AG04450 (cell line): ENCODE results near the gene SORCS2. TPM values are rescaled to one million over a fixed set of nuclear protein-coding genes. Genes with fewer than 3 reads are reported as not detected.

ENCODE experiments used
- CTCF ChIA-PET: fragments of 300-600, 350-600 bp; formaldehyde crosslinking; extraction: SDS; loops from one replicate; lab custom pipeline; 2022; ENCODE audit warnings: antibody characterized with exemption, inconsistent platforms; lab: Charles Lee
- POLR2A ChIA-PET: fragments of 350-600 bp; formaldehyde crosslinking; extraction: SDS; loops from one replicate; lab custom pipeline; 2021; ENCODE audit warnings: antibody characterized with exemption, inconsistent platforms; lab: Yijun Ruan, JAX
- DNase-seq: peaks from one replicate; pipeline ENCODE4 v3.0.0-alpha.2; 2011; ENCODE audit warnings: low read depth, low spot score
- H3K27ac ChIP-seq: one replicate; pipeline ENCODE4 v1.5.1; 2012; ENCODE audit warnings: low read depth, low read length, control low read depth
- H3K27me3 ChIP-seq: one replicate; pipeline ENCODE4 v1.6.0; 2012; ENCODE audit warnings: low read length; ENCODE audit not compliant: control insufficient read depth, insufficient read depth
- H3K4me3 ChIP-seq: 2 replicates; pipeline ENCODE4 v1.5.1; 2011; ENCODE audit warnings: mild to moderate bottlenecking, low read depth, low read length, control low read depth
- H3K9me3 ChIP-seq: 2 replicates; pipeline ENCODE4 v1.5.1; 2012; ENCODE audit warnings: low read length; ENCODE audit not compliant: control insufficient read depth, insufficient read depth
- CTCF ChIP-seq: IDR thresholded peaks from 2 replicates; pipeline ENCODE4 v1.5.1; 2011; ENCODE audit warnings: low read depth, low read length, control low read depth, inconsistent platforms
- polyA plus RNA-seq: library from polyadenylated mRNA; depleted of rRNA; stranded (reverse); fragments of >200 nt; gene quantifications from 2 replicates; pipeline ENCODE4 v1.2.3, GENCODE V29; 2011

SORCS2 gene
- polyA plus RNA-seq, 1 experiment, result 0.29 TPM

DNA sequence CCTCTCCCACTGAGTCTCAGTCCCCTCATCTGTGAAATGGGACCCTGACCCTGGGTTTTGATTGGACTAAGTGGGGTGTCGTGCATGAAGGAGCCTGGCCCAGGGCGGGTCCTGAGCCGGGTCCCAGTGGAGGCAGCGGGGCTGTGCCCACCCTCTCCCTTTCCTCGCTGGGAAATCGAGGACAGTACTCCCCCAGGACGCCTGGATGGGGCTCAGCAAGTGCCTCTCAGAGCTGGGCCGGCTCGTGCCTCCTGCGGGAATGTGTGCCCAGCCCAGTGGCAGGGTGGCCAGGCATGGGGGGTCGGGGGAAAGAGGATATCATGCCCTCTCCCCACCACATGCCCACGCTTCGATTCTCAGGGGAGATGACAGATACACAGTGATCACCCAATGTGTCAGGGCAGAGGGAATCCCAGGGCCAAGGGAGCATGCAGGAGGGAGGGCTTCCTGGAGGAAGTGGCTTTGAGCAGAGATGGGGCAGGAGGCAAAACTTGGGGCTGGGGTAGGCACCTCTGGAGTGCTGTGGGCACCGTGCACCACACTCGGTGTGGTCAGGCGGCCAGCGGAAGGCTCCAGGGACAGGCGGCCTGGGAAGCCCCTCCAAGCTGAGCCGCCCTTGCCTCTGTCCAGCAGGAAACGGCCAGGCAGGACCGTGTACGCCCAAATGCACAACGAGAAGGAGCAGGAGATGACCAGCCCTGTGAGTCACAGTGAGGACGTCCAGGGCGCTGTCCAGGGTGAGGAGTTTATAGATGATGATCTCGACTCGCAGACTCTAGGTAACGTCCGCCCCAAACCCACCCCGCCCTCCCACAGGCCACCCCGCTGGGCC, 544.3 kb downstream of the SORCS2 start:
- Histone ChIP-seq H3K27ac (no peak overlapping the region), H3K4me3 (no peak overlapping the region), H3K27me3 (peaks cover 11% of the 10 kb centered on the region), H3K9me3 (peaks cover 23% of the 10 kb centered on the region; the same call in 1 of the 2 replicates)
- TF ChIP-seq CTCF, result no peak
- CTCF ChIA-PET, result no interaction called here
- DNase-seq, result no peak
- POLR2A ChIA-PET, result no interaction called here

GRCh38 chr4:7737268-7737645, 544.9 kb downstream of the SORCS2 start:
- POLR2A ChIA-PET, result no interaction called here
- peaks cover 8% of the 10 kb centered on the region for H3K27me3 ChIP-seq
- no peak for TF ChIP-seq CTCF
- CTCF ChIA-PET, result no interaction called here
- H3K27ac ChIP-seq, result no peak overlapping the region
- H3K9me3 ChIP-seq, result peaks cover 23% of the 10 kb centered on the region; the same call in 1 of the 2 replicates
- no peak for DNase-seq
- H3K4me3 ChIP-seq, result no peak overlapping the region

DNA sequence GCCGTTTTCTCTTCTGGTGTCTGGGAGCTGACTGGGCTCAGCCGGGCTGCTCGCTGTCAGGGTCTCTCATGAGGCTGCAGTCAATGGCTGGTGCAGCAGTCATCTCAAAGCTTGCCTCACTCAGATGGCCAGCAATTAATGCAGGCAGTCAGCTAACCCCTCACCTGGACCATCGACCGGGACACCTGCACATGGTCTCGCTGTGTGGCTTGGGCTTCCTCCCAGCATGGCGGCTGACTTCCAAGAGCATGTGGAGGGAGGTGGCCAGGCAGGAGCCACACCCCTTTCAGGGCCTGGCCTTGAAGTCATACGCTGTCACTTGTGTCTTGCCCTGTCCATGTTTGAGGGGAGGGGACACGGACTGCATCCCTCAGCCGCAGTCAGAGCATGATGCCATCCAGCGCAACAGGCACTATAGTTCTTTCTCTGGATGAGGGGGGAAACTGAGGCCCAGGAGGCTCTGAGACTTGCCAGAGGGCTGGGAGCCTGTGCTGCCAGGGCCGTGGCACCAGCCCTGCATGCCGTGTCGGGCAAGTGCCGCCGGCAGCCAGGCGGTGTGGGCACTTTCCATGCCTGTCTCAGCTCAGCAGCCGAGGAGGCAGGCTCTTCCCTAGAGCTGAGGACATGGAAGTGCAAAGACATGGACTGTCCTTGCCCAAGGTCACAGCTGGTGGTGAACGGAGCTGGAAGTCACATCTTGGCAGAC, 545.6 kb downstream of the SORCS2 start:
- ChIA-PET POLR2A (no interaction called here), CTCF (no interaction called here)
- Histone ChIP-seq H3K4me3 (no peak overlapping the region), H3K27me3 (peaks cover 3% of the 10 kb centered on the region), H3K9me3 (peaks cover 23% of the 10 kb centered on the region; the same call in 1 of the 2 replicates), H3K27ac (no peak overlapping the region)
- TF ChIP-seq CTCF, result no peak
- DNase-seq, result no peak

- TF ChIP-seq CTCF, result no peak
- ChIA-PET POLR2A (no interaction called here), CTCF (no interaction called here)
- DNase-seq, result no peak
- Histone ChIP-seq H3K27ac (no peak overlapping the region), H3K4me3 (no peak overlapping the region), H3K9me3 (peaks cover 23% of the 10 kb centered on the region; the same call in 1 of the 2 replicates), H3K27me3 (peaks cover 1% of the 10 kb centered on the region)
Measured at GRCh38 chr4:7738458-7739076, 546.2 kb downstream of the SORCS2 start.
